T47D (cell line): ENCODE data around the gene PDCD6IP.
"Not testable (repeated sequence)": the region's sequence is repeated elsewhere in the genome, so short reads cannot be mapped to it uniquely, and the experiment has no call there.

ENCODE experiments used
- DNase-seq, 2 experiments: peaks; one replicate each; pipeline versions ENCODE4 v3.0.0 to v3.0.0-alpha.2; 2011 to 2012; ENCODE audit warnings: low read depth in 1 of 2, low spot score in 1 of 2
- JUND ChIP-seq: IDR thresholded peaks from 2 replicates; pipeline ENCODE4 v1.6.1; 2012; ENCODE audit warnings: low read depth
- in situ Hi-C: cut with HindIII; loops from 2 replicates; pipeline ENCODE4 v1.10.0; 2016; ENCODE audit warnings: low sequenced_read_pairs, low pct_unique_long_range_greater_than_20kb

PDCD6IP gene

GRCh38 chr3:33803894-33804526 is 5.6 kb downstream of the PDCD6IP start:
- DNase-seq: no peak
- TF ChIP-seq JUND: no peak
- in situ Hi-C loops: no loop called here

DNA sequence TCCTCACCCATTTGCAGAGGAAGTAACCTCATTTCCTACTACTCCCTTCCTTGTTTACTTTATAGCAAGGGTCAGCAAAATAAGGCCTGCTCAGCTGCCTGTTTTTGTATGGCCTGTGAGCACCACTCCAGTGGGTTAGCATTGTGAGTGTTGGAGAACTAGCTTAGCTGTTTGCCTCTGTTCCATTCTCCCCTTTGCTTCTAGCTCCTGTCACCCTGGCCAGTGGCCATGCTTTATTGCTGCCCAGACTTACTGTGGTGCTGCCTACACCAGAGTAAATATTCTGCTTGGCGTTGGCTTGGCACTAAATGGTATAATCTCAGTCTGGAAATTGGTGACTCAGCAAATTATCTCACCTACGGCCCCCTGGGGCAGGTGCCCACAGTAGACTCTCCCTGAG is 8.8 kb downstream of the PDCD6IP start:
- no peak for TF ChIP-seq JUND
- in situ Hi-C loops: no loop called here
- peak in 1 of 2 experiments; percentile 18 for DNase-seq

DNA sequence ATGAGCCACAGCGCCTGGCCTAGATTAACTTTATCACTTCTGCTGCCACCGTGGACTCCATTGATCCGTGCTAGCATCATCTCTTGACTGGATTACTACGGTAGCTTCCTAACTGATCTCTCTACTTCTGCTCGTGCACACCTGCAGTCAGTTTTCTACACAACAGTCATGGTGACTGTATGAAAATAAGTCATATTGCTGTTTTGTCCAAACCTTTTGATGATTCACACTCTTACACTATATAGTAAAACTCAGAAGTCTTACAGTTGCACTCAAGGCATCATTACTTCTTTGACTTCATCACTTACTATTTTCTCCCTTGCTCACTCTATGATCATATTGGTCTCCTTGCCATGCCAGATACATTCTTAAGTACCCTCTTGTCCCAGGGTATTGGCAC is 10.1 kb downstream of the PDCD6IP start:
- in situ Hi-C loops: no loop called here
- no peak for DNase-seq
- no peak for TF ChIP-seq JUND

GRCh38 chr3:33810545-33810944 is 12.1 kb downstream of the PDCD6IP start:
- TF ChIP-seq JUND: no peak
- DNase-seq: no peak
- in situ Hi-C loops: no loop called here

GRCh38 chr3:33821989-33822388 is 23.6 kb downstream of the PDCD6IP start:
- DNase-seq: no peak
- in situ Hi-C loops: no loop called here
- no peak for TF ChIP-seq JUND

DNA sequence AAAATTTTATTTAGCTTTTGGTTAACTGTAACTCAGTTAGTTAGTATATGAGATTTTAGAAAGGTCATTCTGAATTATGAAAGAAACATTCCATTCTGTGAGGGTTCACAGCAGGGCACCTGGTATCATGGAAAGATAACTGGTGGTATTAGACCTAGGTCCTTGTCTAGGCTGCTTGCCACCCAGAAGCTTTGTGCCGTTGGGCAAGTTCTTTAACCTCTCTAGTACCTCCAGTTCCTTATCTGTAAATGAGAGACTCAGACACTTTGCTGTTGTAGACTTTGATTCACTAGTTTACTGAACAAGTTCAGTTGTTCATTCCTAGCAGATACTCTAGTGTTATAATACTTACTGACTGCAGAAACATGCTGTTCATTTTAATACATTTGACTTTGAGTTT is 25.4 kb downstream of the PDCD6IP start:
- DNase-seq: no peak
- TF ChIP-seq JUND: no peak
- in situ Hi-C loops: no loop called here

- in situ Hi-C loops: no loop called here
- TF ChIP-seq JUND: no peak
- DNase-seq: no peak
Observed at GRCh38 chr3:33825111-33825510, 26.7 kb downstream of the PDCD6IP start.

DNA sequence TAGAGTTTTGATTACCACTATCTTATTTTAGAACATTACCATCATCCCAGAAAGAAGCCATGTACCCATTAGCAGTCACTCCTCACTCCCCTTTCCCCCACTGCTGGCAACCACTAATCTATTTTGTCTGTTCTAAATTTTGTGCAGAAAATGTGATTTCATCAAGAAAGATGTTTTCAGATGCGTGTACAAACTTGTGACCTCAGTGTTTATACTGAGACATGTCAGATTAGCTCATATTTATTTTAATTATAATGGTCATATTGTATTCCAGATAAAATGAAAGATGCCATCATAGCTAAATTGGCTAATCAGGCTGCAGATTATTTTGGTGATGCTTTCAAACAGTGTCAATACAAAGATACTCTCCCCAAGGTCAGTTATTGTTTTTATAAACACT is 27.8 kb downstream of the PDCD6IP start:
- DNase-seq: no peak
- in situ Hi-C loops: no loop called here

GRCh38 chr3:33826688-33827087 is 28.3 kb downstream of the PDCD6IP start:
- no peak for TF ChIP-seq JUND
- DNase-seq: no peak
- in situ Hi-C loops: no loop called here

More for the DNA sequence above, 27.8 kb downstream of the PDCD6IP start:
- TF ChIP-seq JUND: no peak

- in situ Hi-C loops: no loop called here
- no peak for TF ChIP-seq JUND
- DNase-seq: no peak
Observed at GRCh38 chr3:33829720-33830119, 31.3 kb downstream of the PDCD6IP start.

GRCh38 chr3:33831053-33831452 is 32.6 kb downstream of the PDCD6IP start:
- TF ChIP-seq JUND: no peak
- DNase-seq: no peak
- in situ Hi-C loops: no loop called here

DNA sequence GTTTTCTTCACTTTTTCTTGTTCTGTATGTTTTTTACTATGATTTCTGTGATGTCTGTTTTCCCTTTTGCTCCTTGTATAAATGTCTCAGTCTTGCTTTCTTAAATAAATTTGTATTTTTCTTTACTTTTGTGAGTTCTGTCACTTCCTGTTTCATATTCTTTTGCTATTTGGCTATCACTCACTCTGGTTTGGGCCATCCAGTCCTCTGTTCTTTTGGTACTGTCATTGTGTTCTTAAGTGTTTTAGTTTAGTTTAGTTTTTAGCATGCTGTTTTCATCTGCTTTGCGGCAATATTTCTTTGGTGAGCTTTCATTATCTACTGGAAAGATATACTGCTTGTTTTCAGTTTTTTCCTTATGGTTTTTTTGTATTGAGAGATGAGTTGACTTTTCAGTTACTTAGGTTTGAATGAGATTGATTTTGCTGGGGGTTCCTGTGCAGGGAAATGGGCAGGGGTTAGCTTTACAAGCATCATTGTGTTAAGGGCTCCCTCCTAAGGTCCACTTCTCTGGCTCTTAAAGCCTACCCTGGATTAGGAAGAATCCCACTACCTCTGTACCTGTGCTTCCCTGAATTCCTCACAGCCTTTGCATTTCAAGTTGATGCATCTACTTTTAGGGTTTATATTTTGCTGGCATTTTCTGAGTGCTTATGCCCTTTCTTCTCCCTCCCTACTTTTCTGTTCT is 35.1 kb downstream of the PDCD6IP start:
- TF ChIP-seq JUND: no peak
- no peak for DNase-seq
- in situ Hi-C loops: no loop called here

- no peak for DNase-seq
- no peak for TF ChIP-seq JUND
- in situ Hi-C loops: no loop called here
Observed at GRCh38 chr3:33834096-33834453, 35.6 kb downstream of the PDCD6IP start.

- DNase-seq: peak; percentile 9 to 71
- in situ Hi-C loops: not testable (repeated sequence)
Observed at GRCh38 chr3:33837182-33837581, 38.8 kb downstream of the PDCD6IP start.
